HEK293 (cell line): ENCODE data around the gene RTN1.

Experiments used
- CTCF ChIA-PET: fragments of 350-600 bp; formaldehyde crosslinking; extraction: SDS; loops from one replicate; lab custom pipeline; 2021; ENCODE audit warnings: antibody characterized with exemption; lab: Yijun Ruan, JAX
- POLR2A ChIA-PET: fragments of 300-600 bp; formaldehyde crosslinking; extraction: SDS; loops from one replicate; lab custom pipeline; 2020; ENCODE audit warnings: antibody characterized with exemption, inconsistent platforms; lab: Yijun Ruan, JAX
- H3K27ac ChIP-seq: fragments of 200-500 bp; sonication (Bioruptor generic); 2 replicates; pipeline ENCODE4 v1.5.1; 2014; ENCODE audit warnings: low read depth, low read length, control low read depth, inconsistent platforms; ENCODE audit errors: extremely low read depth
- H3K36me3 ChIP-seq, 2 experiments: fragments of 200-500 bp in 1 of 2; sonication (Bioruptor generic) in 1 of 2; 1 replicate in 1 of 2; 2 replicates in 1 of 2; pipeline ENCODE4 v1.5.1; 2014 to 2017; ENCODE audit warnings: inconsistent platforms in 2 of 2, low read length in 2 of 2; ENCODE audit not compliant: control insufficient read depth in 2 of 2, insufficient read depth in 1 of 2
- H3K4me1 ChIP-seq: fragments of 200-500 bp; sonication (Bioruptor generic); 2 replicates; pipeline ENCODE4 v1.5.1; 2014; ENCODE audit warnings: mild to moderate bottlenecking, low read length, inconsistent platforms; ENCODE audit not compliant: control insufficient read depth, insufficient read depth
- H3K4me3 ChIP-seq: 2 replicates; pipeline ENCODE4 v1.5.1; 2011; ENCODE audit warnings: low read depth, mild to moderate bottlenecking, control low read depth, low read length, moderate library complexity
- H3K9me3 ChIP-seq: fragments of 200-500 bp; sonication (Bioruptor generic); 2 replicates; pipeline ENCODE4 v1.5.1; 2014; ENCODE audit warnings: low read depth, low read length, inconsistent platforms; ENCODE audit not compliant: control insufficient read depth, insufficient read depth
- GFI1B ChIP-seq: fragments of 450-650 bp; formaldehyde crosslinking; IDR thresholded peaks from 2 replicates; pipeline ENCODE4 v1.5.1; 2016; ENCODE audit warnings: missing biosample characterization, missing genetic modification characterization
- GLIS1 ChIP-seq: fragments of 450-650 bp; formaldehyde crosslinking; IDR thresholded peaks from 2 replicates; pipeline ENCODE4 v1.5.1; 2016; ENCODE audit warnings: missing biosample characterization, missing genetic modification characterization
- HOXC10 ChIP-seq: sonication (generic); formaldehyde crosslinking; IDR thresholded peaks from 2 replicates; pipeline ENCODE4 v1.8.1; 2023; ENCODE audit warnings: mild to moderate bottlenecking, missing genetic modification reagents
- SP2 ChIP-seq: fragments of 450-650 bp; formaldehyde crosslinking; IDR thresholded peaks from 2 replicates; pipeline ENCODE4 v1.5.1; 2016; ENCODE audit warnings: missing biosample characterization, missing genetic modification characterization
- WT1 ChIP-seq: fragments of 450-650 bp; formaldehyde crosslinking; IDR thresholded peaks from 2 replicates; pipeline ENCODE4 v1.5.1; 2016; ENCODE audit warnings: missing biosample characterization, missing genetic modification characterization
- ZBTB21 ChIP-seq: fragments of 450-650 bp; formaldehyde crosslinking; IDR thresholded peaks from 2 replicates; pipeline ENCODE4 v1.5.1; 2017; ENCODE audit warnings: missing biosample characterization, missing genetic modification characterization
- ZNF114 ChIP-seq: fragments of 450-650 bp; formaldehyde crosslinking; IDR thresholded peaks from 2 replicates; pipeline ENCODE4 v1.5.0; 2017; ENCODE audit warnings: missing biosample characterization, missing genetic modification characterization
- ZNF121 ChIP-seq: fragments of 450-650 bp; formaldehyde crosslinking; IDR thresholded peaks from 2 replicates; pipeline ENCODE4 v1.5.1; 2016; ENCODE audit warnings: missing biosample characterization, missing genetic modification characterization
- ZNF132 ChIP-seq: fragments of 450-650 bp; formaldehyde crosslinking; IDR thresholded peaks from 2 replicates; pipeline ENCODE4 v1.5.1; 2017; ENCODE audit warnings: missing biosample characterization, missing genetic modification characterization, borderline replicate concordance
- ZNF18 ChIP-seq: fragments of 450-650 bp; formaldehyde crosslinking; IDR thresholded peaks from 2 replicates; pipeline ENCODE4 v1.5.1; 2016; ENCODE audit warnings: missing biosample characterization, missing genetic modification characterization
- ZNF184 ChIP-seq: fragments of 450-650 bp; IDR thresholded peaks from 2 replicates; pipeline ENCODE4 v1.5.1; 2018; ENCODE audit warnings: missing biosample characterization, mild to moderate bottlenecking, missing genetic modification characterization
- ZNF239 ChIP-seq: fragments of 450-650 bp; formaldehyde crosslinking; IDR thresholded peaks from 2 replicates; pipeline ENCODE4 v1.5.1; 2016; ENCODE audit warnings: missing biosample characterization, missing genetic modification characterization
- ZNF24 ChIP-seq: fragments of 450-650 bp; formaldehyde crosslinking; IDR thresholded peaks from 2 replicates; pipeline ENCODE4 v1.5.1; 2016; ENCODE audit warnings: missing biosample characterization, missing genetic modification characterization
- ZNF26 ChIP-seq: fragments of 450-650 bp; formaldehyde crosslinking; IDR thresholded peaks from 2 replicates; pipeline ENCODE4 v1.5.1; 2016; ENCODE audit warnings: missing biosample characterization, missing genetic modification characterization
- ZNF561 ChIP-seq: fragments of 450-650 bp; IDR thresholded peaks from 2 replicates; pipeline ENCODE4 v1.5.1; 2018; ENCODE audit warnings: missing biosample characterization, missing genetic modification characterization, borderline replicate concordance
- ZNF600 ChIP-seq: fragments of 450-650 bp; formaldehyde crosslinking; IDR thresholded peaks from 2 replicates; pipeline ENCODE4 v1.5.1; 2016; ENCODE audit warnings: missing biosample characterization, missing genetic modification characterization
- ZNF658 ChIP-seq: fragments of 450-650 bp; formaldehyde crosslinking; IDR thresholded peaks from 2 replicates; pipeline ENCODE4; 2016; ENCODE audit warnings: missing biosample characterization, missing genetic modification characterization
- ZNF777 ChIP-seq: fragments of 450-650 bp; formaldehyde crosslinking; IDR thresholded peaks from 2 replicates; pipeline ENCODE4 v1.5.1; 2017; ENCODE audit warnings: missing biosample characterization, missing genetic modification characterization, borderline replicate concordance
- ZNF791 ChIP-seq: fragments of 450-650 bp; formaldehyde crosslinking; IDR thresholded peaks from 2 replicates; pipeline ENCODE4 v1.5.1; 2016; ENCODE audit warnings: missing biosample characterization, missing genetic modification characterization
- ZSCAN16 ChIP-seq: fragments of 450-650 bp; formaldehyde crosslinking; IDR thresholded peaks from 2 replicates; pipeline ENCODE4 v1.5.1; 2016; ENCODE audit warnings: missing biosample characterization, missing genetic modification characterization
- ZSCAN30 ChIP-seq: fragments of 450-650 bp; IDR thresholded peaks from 2 replicates; pipeline ENCODE4 v1.5.1; 2018; ENCODE audit warnings: missing biosample characterization, mild to moderate bottlenecking, missing genetic modification characterization, moderate library complexity
- ZXDB ChIP-seq: fragments of 450-650 bp; formaldehyde crosslinking; IDR thresholded peaks from 2 replicates; pipeline ENCODE4 v1.5.1; 2016; ENCODE audit warnings: missing biosample characterization, missing genetic modification characterization

RTN1 gene

GRCh38 chr14:59823179-59823578, 47.4 kb downstream of the RTN1 start:
- POLR2A ChIA-PET: no interaction called here
- no peaks in the 10 kb centered on the region; the same call in 1 of the 2 replicates for H3K9me3 ChIP-seq
- no peak for TF ChIP-seq ZNF791 (tag by site-specific recombination)
- TF ChIP-seq ZXDB (tag by site-specific recombination): no peak
- no peaks in the 10 kb centered on the region for H3K4me1 ChIP-seq
- H3K27ac ChIP-seq: no peak overlapping the region
- no peaks in the 10 kb centered on the region for H3K36me3 ChIP-seq
- no peak overlapping the region for H3K4me3 ChIP-seq
- CTCF ChIA-PET: interaction anchor here (1.3 kb wide), 1 partner anchor 315 kb away, joined by 3 read pairs; no protein-coding TSS in a partner anchor

- POLR2A ChIA-PET: no interaction called here
- no peak for TF ChIP-seq ZSCAN16 (tag by site-specific recombination)
- Histone ChIP-seq H3K9me3 (no peaks in the 10 kb centered on the region; the same call in 1 of the 2 replicates), H3K4me1 (no peaks in the 10 kb centered on the region), H3K27ac (no peak overlapping the region), H3K36me3 (no peaks in the 10 kb centered on the region), H3K4me3 (no peak overlapping the region)
- CTCF ChIA-PET: no interaction called here
These were observed 51.0 kb downstream of the RTN1 start for GRCh38 chr14:59819446-59820088.

GRCh38 chr14:59816941-59817340, 53.6 kb downstream of the RTN1 start:
- POLR2A ChIA-PET: no interaction called here
- CTCF ChIA-PET: interaction anchor here (0.7 kb wide), 1 partner anchor 109 kb away, joined by 3 read pairs; no protein-coding TSS in a partner anchor
- TF ChIP-seq ZNF114 (tag by site-specific recombination) (no peak), ZNF184 (tag by site-specific recombination) (no peak), ZNF26 (tag by site-specific recombination) (no peak), ZNF239 (no peak), ZNF18 (tag by site-specific recombination) (no peak), ZNF658 (tag by site-specific recombination) (no peak), GFI1B (tag by site-specific recombination) (no peak), ZNF121 (tag by site-specific recombination) (no peak), SP2 (tag by site-specific recombination) (no peak), ZNF24 (tag by site-specific recombination) (no peak), ZNF132 (tag by site-specific recombination) (no peak), WT1 (tag by site-specific recombination) (no peak), ZNF561 (tag by site-specific recombination) (no peak), HOXC10 (CRISPR knock-in tag) (no peak), ZBTB21 (tag by site-specific recombination) (no peak), GLIS1 (tag by site-specific recombination) (no peak), ZNF777 (tag by site-specific recombination) (no peak), ZNF600 (tag by site-specific recombination) (no peak), ZSCAN30 (tag by site-specific recombination) (no peak)

More at GRCh38 chr14:59816941-59817340, 53.6 kb downstream of the RTN1 start:
- H3K4me3 ChIP-seq: no peak overlapping the region
- no peaks in the 10 kb centered on the region for H3K4me1 ChIP-seq
- no peaks in the 10 kb centered on the region for H3K9me3 ChIP-seq
- no peak overlapping the region for H3K27ac ChIP-seq
- H3K36me3 ChIP-seq: no peaks in the 10 kb centered on the region
